AG04450 (cell line): ENCODE measurements around the gene PTPN1. TPM values are rescaled to one million over a fixed set of nuclear protein-coding genes. Genes with fewer than 3 reads are reported as not detected.
A peak's percentile ranks its signal among the peaks of the same experiment; 100 is the strongest.

Source experiments
- CTCF ChIA-PET: fragments of 300-600, 350-600 bp; formaldehyde crosslinking; extraction: SDS; loops from one replicate; lab custom pipeline; 2022; ENCODE audit warnings: antibody characterized with exemption, inconsistent platforms; lab: Charles Lee
- POLR2A ChIA-PET: fragments of 350-600 bp; formaldehyde crosslinking; extraction: SDS; loops from one replicate; lab custom pipeline; 2021; ENCODE audit warnings: antibody characterized with exemption, inconsistent platforms; lab: Yijun Ruan, JAX
- DNase-seq: peaks from one replicate; pipeline ENCODE4 v3.0.0-alpha.2; 2011; ENCODE audit warnings: low read depth, low spot score
- H3K27ac ChIP-seq: one replicate; pipeline ENCODE4 v1.5.1; 2012; ENCODE audit warnings: low read depth, low read length, control low read depth
- H3K27me3 ChIP-seq: one replicate; pipeline ENCODE4 v1.6.0; 2012; ENCODE audit warnings: low read length; ENCODE audit not compliant: control insufficient read depth, insufficient read depth
- H3K4me3 ChIP-seq: 2 replicates; pipeline ENCODE4 v1.5.1; 2011; ENCODE audit warnings: mild to moderate bottlenecking, low read depth, low read length, control low read depth
- H3K9me3 ChIP-seq: 2 replicates; pipeline ENCODE4 v1.5.1; 2012; ENCODE audit warnings: low read length; ENCODE audit not compliant: control insufficient read depth, insufficient read depth
- CTCF ChIP-seq: IDR thresholded peaks from 2 replicates; pipeline ENCODE4 v1.5.1; 2011; ENCODE audit warnings: low read depth, low read length, control low read depth, inconsistent platforms
- polyA plus RNA-seq: library from polyadenylated mRNA; depleted of rRNA; stranded (reverse); fragments of >200 nt; gene quantifications from 2 replicates; pipeline ENCODE4 v1.2.3, GENCODE V29; 2011

Gene PTPN1
- polyA plus RNA-seq, 1 experiment: 54.7 TPM

GRCh38 chr20:50496773-50497385, 13.3 kb upstream of the PTPN1 start:
- ChIA-PET POLR2A (no interaction called here), CTCF (no interaction called here)
- H3K27me3 ChIP-seq: no peaks in the 10 kb centered on the region
- TF ChIP-seq CTCF: no peak
- no peak overlapping the region for H3K4me3 ChIP-seq
- no peak overlapping the region for H3K27ac ChIP-seq
- no peak for DNase-seq
- no peaks in the 10 kb centered on the region for H3K9me3 ChIP-seq

DNA sequence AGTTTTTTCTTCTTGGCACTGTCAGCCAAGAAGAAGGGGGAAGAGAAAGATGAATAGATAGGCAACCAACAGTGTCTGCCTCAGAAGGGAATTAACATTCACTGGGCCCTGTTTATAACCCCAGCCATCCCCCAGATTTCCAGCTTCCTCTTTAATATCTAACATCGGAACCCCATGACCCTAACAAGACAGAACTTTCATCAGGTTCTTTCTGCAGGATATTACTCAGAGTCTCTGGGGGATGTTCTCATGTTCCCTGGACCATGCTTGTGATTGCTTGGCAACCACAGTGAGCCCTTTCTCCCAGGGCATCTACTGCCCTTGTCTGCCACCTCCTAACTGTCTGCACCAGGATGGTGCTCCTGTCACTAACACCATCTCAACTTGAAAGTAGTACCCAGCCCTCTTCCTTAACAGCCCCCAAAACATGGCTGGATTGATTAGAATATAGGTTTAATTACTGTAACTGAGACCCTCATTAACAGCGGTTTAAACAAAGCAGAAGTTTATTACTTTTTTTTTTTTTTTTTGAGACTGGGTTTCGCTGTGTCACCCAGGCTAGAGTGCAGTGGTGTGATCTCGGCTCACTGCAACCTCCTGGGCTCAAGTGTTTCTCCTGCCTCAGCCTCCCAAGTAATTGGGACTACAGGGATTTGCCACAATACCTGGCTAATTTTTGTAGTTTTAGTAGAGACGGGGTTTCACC, 12.0 kb upstream of the PTPN1 start:
- no peaks in the 10 kb centered on the region for H3K9me3 ChIP-seq
- CTCF ChIA-PET: no interaction called here

GRCh38 chr20:50499938-50500337, 10.2 kb upstream of the PTPN1 start:
- no peak for DNase-seq
- no peak overlapping the region for H3K27ac ChIP-seq
- H3K9me3 ChIP-seq: no peaks in the 10 kb centered on the region
- H3K4me3 ChIP-seq: no peak overlapping the region
- CTCF ChIA-PET: no interaction called here
- TF ChIP-seq CTCF: no peak
- POLR2A ChIA-PET: no interaction called here
- no peaks in the 10 kb centered on the region for H3K27me3 ChIP-seq

More for the DNA sequence above, 12.0 kb upstream of the PTPN1 start:
- POLR2A ChIA-PET: no interaction called here
- H3K27ac ChIP-seq: no peak overlapping the region
- no peak for DNase-seq
- no peak for TF ChIP-seq CTCF
- no peak overlapping the region for H3K4me3 ChIP-seq
- H3K27me3 ChIP-seq: no peaks in the 10 kb centered on the region

GRCh38 chr20:50501972-50502745, 8.0 kb upstream of the PTPN1 start:
- no peak overlapping the region for H3K4me3 ChIP-seq
- H3K9me3 ChIP-seq: no peaks in the 10 kb centered on the region
- no peak for TF ChIP-seq CTCF
- H3K27me3 ChIP-seq: no peaks in the 10 kb centered on the region
- H3K27ac ChIP-seq: peak overlapping the region; percentile 52
- DNase-seq: no peak
- ChIA-PET CTCF (interaction anchor here (1.0 to 1.6 kb wide), 2 partner anchors 38 to 74 kb away, joined by 3 to 6 read pairs; no protein-coding TSS in a partner anchor), POLR2A (interaction anchor here (1.1 kb wide), 1 partner anchor 71 kb away, joined by 3 read pairs; no protein-coding TSS in a partner anchor)
